Activated T-cell treated with anti-CD3 and anti-CD28 coated beads, Interleukin-2, amount 50 U/mL, for 24 hours (primary cell): ENCODE measurements around the gene TMC4.
A peak's percentile ranks its signal among the peaks of the same experiment; 100 is the strongest.
"Not testable (repeated sequence)": the region's sequence is repeated elsewhere in the genome, so short reads cannot be mapped to it uniquely, and the experiment has no call there.

Experiments
- DNase-seq: peaks from one replicate; pipeline ENCODE4 v3.0.0-alpha.2; 2020
- H3K27ac Mint-ChIP-seq: 2 replicates; pipeline ENCODE4 v1.8.0; 2020; ENCODE audit warnings: mild to moderate bottlenecking, mixed read lengths
- H3K27me3 Mint-ChIP-seq: 2 replicates; pipeline ENCODE4 v1.8.0; 2020; ENCODE audit warnings: mixed read lengths
- H3K36me3 Mint-ChIP-seq: 2 replicates; pipeline ENCODE4 v1.8.0; 2020; ENCODE audit warnings: low read depth, mixed read lengths
- H3K4me1 Mint-ChIP-seq: 2 replicates; pipeline ENCODE4 v1.8.0; 2020; ENCODE audit warnings: low read depth, mixed read lengths
- H3K4me3 Mint-ChIP-seq: 2 replicates; pipeline ENCODE4 v1.8.0; 2020; ENCODE audit warnings: mild to moderate bottlenecking, moderate library complexity, mixed read lengths
- H3K9me3 Mint-ChIP-seq: 2 replicates; pipeline ENCODE4 v1.8.0; 2020; ENCODE audit warnings: mixed read lengths

The TMC4 gene

DNA sequence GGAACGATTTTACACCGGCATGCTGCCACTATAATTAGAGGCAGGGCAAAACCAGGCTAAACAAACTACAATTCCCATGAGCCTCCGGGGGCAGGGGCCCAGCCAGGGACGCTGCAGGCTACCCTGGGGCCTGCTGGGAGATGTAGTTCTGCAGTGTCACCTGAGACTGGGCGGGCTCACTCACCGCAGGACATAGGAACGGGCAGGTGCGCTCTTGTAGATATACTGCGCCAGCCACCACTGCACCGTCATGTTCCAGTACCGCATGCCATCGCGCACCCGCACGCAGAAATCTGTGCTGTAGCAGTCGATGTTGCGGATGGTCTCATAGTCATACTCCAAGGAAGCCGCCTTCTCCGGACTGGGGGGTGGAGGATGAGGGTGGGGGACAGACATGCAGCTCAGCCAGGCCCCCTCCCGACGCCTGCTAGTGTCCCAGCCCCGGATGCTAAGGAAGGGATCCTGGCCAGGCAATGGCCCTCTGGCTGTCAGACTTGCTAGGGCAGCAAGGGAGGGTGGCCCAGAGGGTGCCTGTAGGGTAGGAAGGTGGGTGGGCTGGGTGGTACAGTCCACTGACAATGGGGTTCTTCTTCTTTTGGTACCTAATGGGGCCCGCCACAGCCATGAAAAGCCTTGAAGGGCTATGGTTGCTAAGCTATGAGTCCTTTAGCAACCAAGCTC is 5.8 kb upstream of the TMC4 start:
- Mint-ChIP-seq H3K4me1 (no peaks in the 10 kb centered on the region), H3K27ac (no peak overlapping the region), H3K27me3 (no peaks in the 10 kb centered on the region), H3K9me3 (no peaks in the 10 kb centered on the region), H3K4me3 (no peak overlapping the region), H3K36me3 (peaks cover 68% of the 10 kb centered on the region)
- peak; percentile 58 for DNase-seq

DNA sequence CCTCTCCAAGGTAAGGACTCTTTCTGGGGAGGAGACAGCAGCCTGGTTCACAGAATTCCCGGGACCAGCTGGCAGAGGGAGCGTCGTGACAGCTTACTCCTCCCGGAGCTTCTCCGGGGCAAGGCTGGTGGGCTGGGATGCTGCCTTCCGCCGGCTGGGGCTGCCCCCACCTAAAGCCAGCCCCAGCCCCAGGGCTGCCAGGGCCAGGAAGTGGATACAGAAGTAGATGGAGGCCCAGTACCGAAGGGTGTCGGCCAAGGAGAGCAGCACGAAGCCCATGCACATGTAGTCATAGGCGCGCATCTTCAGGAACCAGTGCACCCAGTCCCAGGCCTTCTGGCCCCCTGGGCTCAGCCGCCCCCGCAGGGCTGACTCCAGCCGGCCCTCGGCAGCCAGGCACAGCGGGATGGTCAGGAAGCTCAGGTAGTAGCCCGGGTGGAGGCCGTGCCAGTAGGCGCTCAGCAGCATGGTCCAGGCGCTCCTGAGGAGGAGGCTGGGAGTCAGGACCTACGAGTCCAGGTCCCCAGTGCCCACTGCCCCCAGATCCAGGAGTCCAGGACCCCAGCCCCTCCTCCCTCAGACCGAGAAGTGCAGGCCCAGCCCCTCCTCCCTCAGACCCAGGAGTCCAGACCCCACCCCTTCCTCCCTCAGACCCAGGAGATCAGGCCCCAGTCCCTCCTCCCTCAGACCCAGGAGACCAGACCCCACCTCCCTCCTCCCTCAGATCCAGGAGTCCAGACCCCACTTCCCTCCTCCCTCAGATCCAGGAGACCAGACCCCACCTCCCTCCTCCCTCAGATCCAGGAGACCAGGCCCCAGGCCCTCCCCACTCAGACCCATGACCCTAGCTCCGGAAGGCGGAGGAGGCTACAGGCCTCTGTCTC is 1.2 kb upstream of the TMC4 start:
- peaks cover 38% of the 10 kb centered on the region for H3K36me3 Mint-ChIP-seq
- H3K27me3 Mint-ChIP-seq, result no peaks in the 10 kb centered on the region
- DNase-seq, result no peak

DNA sequence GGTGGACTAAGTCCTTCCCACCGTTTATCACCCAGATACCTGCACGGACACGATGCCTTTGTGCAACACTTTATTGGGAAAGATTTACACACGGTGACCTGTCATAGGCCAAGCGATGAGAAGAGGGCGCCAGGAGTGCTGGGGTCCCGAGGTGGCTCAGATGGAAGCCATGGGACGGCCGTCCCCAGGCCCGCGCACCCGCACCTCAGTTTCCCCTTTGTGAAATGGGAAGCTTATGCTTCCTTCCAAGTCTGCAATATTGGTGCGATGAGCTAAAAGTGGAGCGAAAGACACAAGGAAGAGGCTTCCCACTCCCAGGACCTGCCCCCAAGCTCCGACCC is 369 bp upstream of the TMC4 start:
- no peaks in the 10 kb centered on the region for H3K27me3 Mint-ChIP-seq
- no peak for DNase-seq
- no peaks in the 10 kb centered on the region for H3K9me3 Mint-ChIP-seq
- no peak overlapping the region for H3K4me3 Mint-ChIP-seq
- peaks cover 30% of the 10 kb centered on the region for H3K36me3 Mint-ChIP-seq
- H3K27ac Mint-ChIP-seq, result no peak overlapping the region
- H3K4me1 Mint-ChIP-seq, result peaks cover 2% of the 10 kb centered on the region

More for the DNA sequence above, 1.2 kb upstream of the TMC4 start:
- Mint-ChIP-seq H3K9me3 (no peaks in the 10 kb centered on the region), H3K27ac (no peak overlapping the region), H3K4me1 (no peaks in the 10 kb centered on the region), H3K4me3 (no peak overlapping the region)

DNA sequence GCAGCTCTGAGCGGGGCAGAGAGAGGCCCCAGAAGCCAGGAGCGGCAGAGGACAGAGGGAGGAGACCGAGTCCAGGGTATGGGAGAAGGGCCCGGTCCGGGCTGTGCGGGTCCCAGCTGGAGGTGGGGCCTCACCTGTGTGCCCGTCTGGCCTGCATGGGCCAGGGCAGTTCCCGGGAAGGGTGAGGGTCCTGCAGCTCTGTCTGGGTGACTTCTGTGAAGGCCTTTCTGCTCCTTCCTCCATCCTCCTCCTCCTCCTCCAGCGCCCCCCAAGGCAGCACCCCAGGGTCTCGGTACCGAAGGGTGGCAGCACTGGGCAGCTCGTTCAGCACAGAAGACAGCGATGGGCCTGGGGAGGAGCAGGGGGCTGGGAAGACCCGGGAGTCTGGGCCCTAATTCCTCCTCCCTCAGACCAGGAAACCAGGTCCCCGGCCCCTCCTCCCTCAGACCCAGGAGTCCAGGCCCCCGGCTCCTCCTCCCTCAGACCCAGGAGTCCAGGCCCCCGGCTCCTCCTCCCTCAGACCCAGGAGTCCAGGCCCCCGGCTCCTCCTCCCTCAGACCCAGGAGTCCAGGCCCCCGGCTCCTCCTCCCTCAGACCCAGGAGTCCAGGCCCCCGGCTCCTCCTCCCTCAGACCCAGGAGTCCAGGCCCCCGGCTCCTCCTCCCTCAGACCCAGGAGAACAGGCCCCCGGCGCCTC is 1.1 kb downstream of the TMC4 start:
- DNase-seq, H3K27me3 Mint-ChIP-seq, H3K4me3 Mint-ChIP-seq, H3K27ac Mint-ChIP-seq, H3K9me3 Mint-ChIP-seq, H3K4me1 Mint-ChIP-seq: not testable (repeated sequence)
- H3K36me3 Mint-ChIP-seq, result peaks cover 20% of the 10 kb centered on the region

DNA sequence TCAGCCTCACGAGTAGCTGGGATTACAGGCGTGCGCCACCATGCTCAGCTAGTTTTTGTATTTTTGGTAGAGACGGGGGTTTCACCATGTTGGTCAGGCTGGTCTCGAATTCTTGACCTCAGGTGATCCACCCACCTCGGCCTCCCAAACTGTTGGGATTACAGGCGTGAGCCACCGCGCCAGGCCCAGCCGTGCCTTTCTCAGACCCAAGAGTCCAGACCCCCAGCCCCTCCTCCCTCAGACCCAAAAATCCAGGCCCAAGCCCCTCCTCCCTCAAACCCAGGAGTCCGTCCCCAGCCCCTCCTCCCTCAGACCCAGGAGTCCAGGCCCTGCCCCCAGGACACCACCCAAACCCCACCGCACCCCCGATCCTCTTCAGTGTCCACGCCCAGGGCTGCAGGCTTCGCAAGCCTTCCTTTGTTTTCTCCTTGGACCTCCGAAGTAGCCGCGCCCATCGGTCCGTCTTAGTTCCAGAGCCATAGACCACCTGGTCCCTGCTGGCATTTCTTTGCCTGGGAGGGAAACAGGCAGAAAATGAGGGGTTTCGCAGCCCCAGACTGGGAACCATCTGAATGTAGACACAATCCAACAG is 3.7 kb downstream of the TMC4 start:
- Mint-ChIP-seq H3K27ac (no peak overlapping the region), H3K4me3 (no peak overlapping the region), H3K27me3 (peaks cover 11% of the 10 kb centered on the region), H3K4me1 (peaks cover 12% of the 10 kb centered on the region), H3K36me3 (no peaks in the 10 kb centered on the region), H3K9me3 (no peaks in the 10 kb centered on the region)
- no peak for DNase-seq

DNA sequence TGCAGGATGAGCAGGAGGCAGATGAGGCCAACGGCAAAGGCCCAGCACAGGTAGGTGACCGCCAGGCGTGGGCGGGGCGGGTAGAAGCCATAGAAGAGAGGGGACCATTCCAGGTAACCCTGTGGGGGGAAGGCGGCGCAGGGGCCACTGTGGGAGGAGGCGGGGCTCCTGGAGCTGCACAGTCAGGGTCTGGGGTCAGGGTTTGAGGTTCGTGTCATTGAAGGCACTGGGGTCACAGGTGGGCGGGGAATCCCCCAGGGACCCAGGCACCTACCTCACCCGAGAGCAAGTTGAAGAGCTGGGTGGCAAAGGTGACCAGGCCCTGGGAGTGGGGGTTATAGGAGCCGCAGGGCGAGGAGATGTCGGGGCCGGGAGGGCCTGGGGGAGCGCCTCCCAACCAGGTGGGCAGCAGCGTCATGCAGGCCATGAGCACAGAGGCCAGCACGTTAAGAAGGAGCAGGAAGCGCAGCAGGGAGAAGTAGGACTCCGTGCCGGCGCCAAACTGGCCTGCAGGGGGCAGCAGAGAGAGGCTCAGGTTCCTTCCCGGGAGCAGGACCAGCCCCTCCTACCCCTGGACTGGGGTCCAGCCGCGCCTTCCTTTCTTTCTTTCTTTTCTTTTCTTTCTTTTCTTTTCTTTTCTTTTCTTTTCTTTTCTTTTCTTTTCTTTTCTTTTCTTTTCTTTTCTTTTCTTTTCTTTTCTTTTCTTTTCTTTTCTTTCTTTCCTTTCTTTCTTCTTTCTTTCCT is 4.6 kb downstream of the TMC4 start:
- H3K4me3 Mint-ChIP-seq, result peak overlapping the region; percentile 29
- H3K4me1 Mint-ChIP-seq, result peaks cover 19% of the 10 kb centered on the region

DNA sequence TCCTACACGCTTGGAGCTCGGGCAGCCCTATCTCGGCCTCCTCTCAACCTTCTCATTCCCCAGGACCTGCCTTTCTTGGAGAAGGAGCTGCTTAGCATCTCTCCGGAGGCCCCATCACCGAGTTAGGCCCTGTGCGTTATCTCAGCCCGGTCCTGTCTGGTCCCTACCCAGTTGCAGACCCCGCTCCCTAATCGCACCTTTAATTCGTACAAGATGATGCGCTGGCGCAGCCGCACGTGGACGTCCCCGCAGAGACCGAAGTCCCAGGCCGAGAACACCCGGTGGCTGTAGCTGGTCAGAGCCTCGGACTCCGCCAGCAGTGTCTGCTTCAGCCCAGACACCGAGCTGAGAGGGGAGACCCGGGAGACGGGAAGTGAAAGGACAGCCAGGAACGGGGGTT is 7.7 kb downstream of the TMC4 start:
- peaks cover 16% of the 10 kb centered on the region for H3K27me3 Mint-ChIP-seq
- DNase-seq, result no peak
- no peaks in the 10 kb centered on the region for H3K9me3 Mint-ChIP-seq
- no peak overlapping the region for H3K4me3 Mint-ChIP-seq
- no peaks in the 10 kb centered on the region for H3K36me3 Mint-ChIP-seq
- peaks cover 42% of the 10 kb centered on the region for H3K4me1 Mint-ChIP-seq
- no peak overlapping the region for H3K27ac Mint-ChIP-seq

More for the DNA sequence above, 4.6 kb downstream of the TMC4 start:
- Mint-ChIP-seq H3K9me3 (no peaks in the 10 kb centered on the region), H3K27me3 (peaks cover 13% of the 10 kb centered on the region), H3K36me3 (no peaks in the 10 kb centered on the region), H3K27ac (no peak overlapping the region)
- DNase-seq, result peak; percentile 95

DNA sequence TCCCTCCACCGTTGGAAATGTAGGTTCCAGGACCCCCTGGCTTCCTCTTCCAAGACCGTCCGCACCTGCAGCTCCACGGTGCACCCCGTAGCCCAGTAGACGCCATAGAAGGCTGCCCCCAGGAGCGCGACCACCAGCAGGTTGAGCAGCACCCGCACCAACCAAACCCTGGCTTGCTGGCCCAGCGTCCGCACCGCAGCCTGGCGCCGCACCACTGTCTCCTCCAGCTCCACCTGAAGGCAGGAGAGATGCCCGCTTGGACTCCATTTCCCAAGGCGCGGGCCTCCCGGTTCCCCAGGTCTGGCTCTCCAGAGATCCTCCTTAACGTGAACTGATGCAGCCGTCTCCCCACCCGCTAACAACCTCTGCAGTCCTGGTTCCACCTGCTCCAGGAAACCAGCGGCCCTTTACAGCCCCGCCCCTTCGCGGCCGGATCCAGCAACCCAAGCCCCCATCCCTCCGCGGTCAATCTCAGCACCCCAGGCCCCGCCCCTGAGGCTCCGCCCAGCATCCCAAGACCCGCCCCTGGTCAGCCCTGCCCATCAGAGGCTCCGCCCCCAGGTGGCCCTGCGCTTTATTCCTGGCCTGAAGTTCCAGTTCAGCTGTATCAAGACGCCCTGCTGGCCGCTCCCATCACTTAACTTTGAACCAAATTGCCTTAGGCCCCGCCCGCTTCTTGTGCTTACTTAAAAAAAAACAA is 8.4 kb downstream of the TMC4 start:
- Mint-ChIP-seq H3K36me3 (peaks cover 4% of the 10 kb centered on the region), H3K4me3 (peak overlapping the region; percentile 27), H3K4me1 (peaks cover 46% of the 10 kb centered on the region), H3K27me3 (peaks cover 16% of the 10 kb centered on the region), H3K9me3 (no peaks in the 10 kb centered on the region), H3K27ac (no peak overlapping the region)
- peak; percentile 64 for DNase-seq

DNA sequence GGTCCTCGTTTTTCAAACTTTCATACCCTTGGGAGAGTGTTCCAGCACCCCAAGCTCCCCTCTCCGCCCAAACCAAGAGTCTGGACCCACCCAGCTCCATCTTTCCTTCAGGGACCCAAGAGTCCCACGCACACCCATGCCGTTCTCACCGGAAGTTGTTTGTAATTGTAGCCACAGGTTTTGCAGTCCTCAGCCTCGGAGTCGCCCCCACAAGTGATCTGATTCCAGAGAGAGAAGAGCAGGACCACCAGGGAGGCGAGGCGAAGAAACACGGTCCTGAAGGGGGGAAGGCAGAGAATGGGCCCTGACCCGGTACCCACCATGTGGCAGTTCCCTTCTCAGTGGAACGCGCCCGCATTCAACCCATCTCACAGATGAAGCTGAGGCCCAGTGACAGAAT is 10.1 kb downstream of the TMC4 start:
- DNase-seq, result no peak
- Mint-ChIP-seq H3K4me1 (peaks cover 53% of the 10 kb centered on the region), H3K27me3 (peaks cover 16% of the 10 kb centered on the region), H3K4me3 (peak overlapping the region; percentile 79), H3K9me3 (no peaks in the 10 kb centered on the region), H3K27ac (peak overlapping the region; percentile 4), H3K36me3 (peaks cover 18% of the 10 kb centered on the region)

DNA sequence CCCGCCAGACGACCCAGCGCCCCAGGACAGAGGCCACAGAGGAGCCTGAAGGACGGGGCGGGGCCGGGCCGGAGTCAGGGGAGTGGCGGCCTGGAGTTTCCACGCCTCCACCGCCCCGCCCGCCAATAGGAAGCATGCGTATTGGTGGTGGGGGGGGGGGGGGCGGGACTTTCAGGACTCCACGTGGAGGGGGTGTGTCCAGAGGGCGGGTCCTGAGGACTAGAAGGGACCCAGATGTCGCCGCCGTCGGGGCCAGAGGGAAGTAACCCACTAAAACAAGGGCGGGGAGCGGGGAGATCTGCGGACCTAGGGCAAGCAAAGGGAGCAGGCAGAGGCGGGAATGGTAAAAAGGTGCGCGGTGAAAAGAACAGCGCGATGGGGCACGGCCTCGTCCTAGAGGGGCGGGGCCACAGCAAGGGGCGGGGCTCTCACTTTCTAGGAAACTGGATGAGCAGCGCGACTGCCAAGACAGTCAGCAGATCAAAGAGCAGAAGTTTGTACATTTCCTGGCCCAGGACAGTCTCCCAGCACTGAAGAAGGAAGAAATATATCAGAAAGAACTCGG is 10.6 kb downstream of the TMC4 start:
- Mint-ChIP-seq H3K36me3 (peaks cover 23% of the 10 kb centered on the region), H3K27me3 (peaks cover 16% of the 10 kb centered on the region), H3K27ac (peak overlapping the region; percentile 81), H3K4me1 (peaks cover 54% of the 10 kb centered on the region), H3K9me3 (no peaks in the 10 kb centered on the region), H3K4me3 (peak overlapping the region; percentile 79)
- peak; percentile 85 for DNase-seq

DNA sequence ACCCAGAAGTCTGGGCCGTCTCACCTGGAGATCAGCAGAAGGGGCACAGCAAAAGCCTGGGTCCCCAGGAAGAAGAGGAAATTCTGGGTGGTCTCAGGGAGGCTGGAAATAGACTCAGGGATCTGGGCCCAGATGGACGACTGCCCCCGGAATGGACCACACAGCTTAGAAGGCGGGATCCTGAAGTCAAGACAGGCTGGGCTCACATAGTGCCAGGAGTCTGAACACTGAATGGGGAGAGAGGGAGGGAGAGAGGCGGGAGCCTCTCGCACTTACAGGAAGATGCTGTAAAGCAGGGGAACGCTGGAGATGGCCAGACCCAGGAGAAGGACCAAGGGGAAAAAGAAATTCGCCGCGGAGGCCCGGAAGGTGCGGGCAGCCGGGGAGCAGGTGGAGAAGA is 12.1 kb downstream of the TMC4 start:
- no peak for DNase-seq
- H3K36me3 Mint-ChIP-seq, result peaks cover 38% of the 10 kb centered on the region
- H3K27ac Mint-ChIP-seq, result peak overlapping the region; percentile 97
- peaks cover 59% of the 10 kb centered on the region for H3K4me1 Mint-ChIP-seq
- no peaks in the 10 kb centered on the region for H3K9me3 Mint-ChIP-seq
- H3K4me3 Mint-ChIP-seq, result peak overlapping the region; percentile 87
- H3K27me3 Mint-ChIP-seq, result peaks cover 15% of the 10 kb centered on the region

DNA sequence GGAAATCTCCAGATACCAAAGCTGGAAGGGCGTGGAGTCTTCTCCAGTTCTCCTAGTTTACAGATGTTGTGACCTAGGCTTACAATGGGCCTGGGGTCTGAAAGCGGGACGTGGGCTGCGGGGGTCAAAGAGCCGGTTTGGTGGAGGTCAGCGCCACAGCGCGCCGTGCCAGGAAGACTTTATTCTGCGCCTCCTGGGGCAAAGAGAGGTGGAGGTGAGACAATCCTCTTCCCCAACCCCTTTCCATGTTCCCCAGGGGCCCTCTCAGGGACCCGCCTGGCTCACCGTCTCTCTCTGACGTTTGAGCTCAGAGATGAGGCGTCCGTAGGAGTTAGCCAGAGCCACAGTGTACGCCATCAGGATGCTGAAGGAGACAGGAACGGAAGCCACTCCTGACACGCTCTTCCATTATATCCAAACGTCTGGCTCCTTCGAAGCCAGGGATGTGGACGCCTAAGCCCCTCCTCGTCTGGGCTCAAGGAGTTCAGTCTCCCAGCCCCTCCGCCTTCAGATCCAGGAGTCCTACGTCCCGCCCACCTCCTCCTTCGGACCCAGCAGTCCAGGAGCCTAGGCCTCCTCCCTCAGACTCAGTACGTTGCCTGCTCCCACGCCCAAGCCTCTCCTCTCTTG is 12.7 kb downstream of the TMC4 start:
- H3K27me3 Mint-ChIP-seq, result peaks cover 11% of the 10 kb centered on the region
- H3K36me3 Mint-ChIP-seq, result peaks cover 40% of the 10 kb centered on the region
- peaks cover 61% of the 10 kb centered on the region for H3K4me1 Mint-ChIP-seq
- peak overlapping the region; percentile 97 for H3K27ac Mint-ChIP-seq
- no peak for DNase-seq
- peak overlapping the region; percentile 87 for H3K4me3 Mint-ChIP-seq
- no peaks in the 10 kb centered on the region for H3K9me3 Mint-ChIP-seq
